GM12875 (cell line): ENCODE results near the gene COL4A1.

Experiments used
- H3K4me3 ChIP-seq: one replicate; pipeline ENCODE4 v1.5.1; 2011; ENCODE audit warnings: low read depth, low read length, control low read depth
- CTCF ChIP-seq: IDR thresholded peaks from 2 replicates; pipeline ENCODE4 v1.5.1; 2011; ENCODE audit warnings: low read depth, mild to moderate bottlenecking, control low read depth, inconsistent platforms, low read length, moderate library complexity, borderline replicate concordance; ENCODE audit not compliant: insufficient read depth

The COL4A1 gene

GRCh38 chr13:110170882-110171281, 136.1 kb downstream of the COL4A1 start:
- TF ChIP-seq CTCF = no peak
- H3K4me3 ChIP-seq = no peak overlapping the region

GRCh38 chr13:110170020-110170790, 136.8 kb downstream of the COL4A1 start:
- no peak overlapping the region for H3K4me3 ChIP-seq
- no peak for TF ChIP-seq CTCF

GRCh38 chr13:110168999-110169933, 137.7 kb downstream of the COL4A1 start:
- H3K4me3 ChIP-seq = no peak overlapping the region
- TF ChIP-seq CTCF = no peak

- H3K4me3 ChIP-seq = no peak overlapping the region
- no peak for TF ChIP-seq CTCF
These were observed 140.4 kb downstream of the COL4A1 start for GRCh38 chr13:110166598-110166997.

- no peak for TF ChIP-seq CTCF
- H3K4me3 ChIP-seq = no peak overlapping the region
These were observed 142.3 kb downstream of the COL4A1 start for GRCh38 chr13:110164706-110165105.

GRCh38 chr13:110162866-110163658, 143.9 kb downstream of the COL4A1 start:
- H3K4me3 ChIP-seq = no peak overlapping the region
- TF ChIP-seq CTCF = no peak
